Neural progenitor cell (in vitro differentiated cells): ENCODE measurements around the gene TREM2.

ENCODE experiments used
- CTCF ChIP-seq: fragments of 200-600 bp; sonication (generic); IDR thresholded peaks from 2 replicates; pipeline ENCODE4 v1.5.1; 2017; ENCODE audit warnings: antibody characterized with exemption, mild to moderate bottlenecking
- EZH2 ChIP-seq: fragments of 200-600 bp; sonication (generic); IDR thresholded peaks from 2 replicates; pipeline ENCODE4 v1.6.1; 2017; ENCODE audit warnings: antibody characterized with exemption, mild to moderate bottlenecking, moderate library complexity
- EZH2phosphoT487 ChIP-seq: fragments of 200-600 bp; sonication (generic); IDR thresholded peaks from 2 replicates; pipeline ENCODE4 v1.6.1; 2017; ENCODE audit warnings: antibody characterized with exemption

- TF ChIP-seq CTCF (no peak), EZH2phosphoT487 (no peak), EZH2 (no peak)
Measured at GRCh38 chr6:41171908-41172307, 9.0 kb upstream of the TREM2 start.
